ENCODE measurements around the gene LMOD1. TPM values are rescaled to one million over a fixed set of nuclear protein-coding genes. Genes with fewer than 3 reads are reported as not detected.
A peak's percentile ranks its signal among the peaks of the same experiment; 100 is the strongest.

Gene LMOD1
- total and polyA plus RNA-seq, 4 experiments from 2014 or later: not detected

GRCh38 chr1:201899683-201900429 lies 46.5 kb downstream of the LMOD1 start:
- peaks cover 0 to 2% of the 10 kb centered on the region in 2 donors for H3K27me3 Mint-ChIP-seq
- Histone ChIP-seq H3K36me3 (ENCODE audit: insufficient read depth, low read length) (no peaks in the 10 kb centered on the region), H3K27ac (ENCODE audit: low read depth, low read length) (no peak overlapping the region), H3K4me3 (ENCODE audit: low read length in 2 of 2) (no peak overlapping the region), H3K4me1 (ENCODE audit: insufficient read depth, low read length) (peaks cover 7% of the 10 kb centered on the region), H3K27me3 (ENCODE audit: insufficient read depth, low read length) (no peaks in the 10 kb centered on the region), H3K9me3 (ENCODE audit: control insufficient read depth in 1 of 2, low read length in 2 of 2) (no peaks in the 10 kb centered on the region)
- intact Hi-C loops (cut with micrococcal nuclease): no loop called here
- no peak for DNase-seq
- H3K36me3 Mint-ChIP-seq: no peaks in the 10 kb centered on the region
- no peaks in the 10 kb centered on the region for H3K9me3 Mint-ChIP-seq
- ChIA-PET CTCF (ENCODE audit: partially characterized antibody) (interaction anchor here (0.7 to 5.2 kb wide), 2 partner anchors 18 to 72 kb away, joined by 3 to 91 read pairs; no protein-coding TSS in a partner anchor), POLR2A (ENCODE audit: partially characterized antibody) (no interaction called here)
- peaks cover 5 to 7% (median 6%) of the 10 kb centered on the region in 4 donors for H3K4me1 Mint-ChIP-seq
- peak overlapping the region in 2 of 7 donors; percentile 4 to 42 for H3K27ac Mint-ChIP-seq
- H3K4me3 Mint-ChIP-seq: no peak overlapping the region

- intact Hi-C loops (cut with micrococcal nuclease): no loop called here
- Histone ChIP-seq H3K36me3 (ENCODE audit: insufficient read depth, low read length) (no peaks in the 10 kb centered on the region), H3K27ac (ENCODE audit: low read depth, low read length) (no peak overlapping the region), H3K9me3 (ENCODE audit: control insufficient read depth in 1 of 2, low read length in 2 of 2) (no peaks in the 10 kb centered on the region), H3K4me1 (ENCODE audit: insufficient read depth, low read length) (peaks cover 7% of the 10 kb centered on the region), H3K4me3 (ENCODE audit: low read length in 2 of 2) (no peak overlapping the region), H3K27me3 (ENCODE audit: insufficient read depth, low read length) (no peaks in the 10 kb centered on the region)
- Mint-ChIP-seq H3K9me3 (no peaks in the 10 kb centered on the region), H3K4me1 (peaks cover 5 to 7% (median 6%) of the 10 kb centered on the region in 4 donors), H3K4me3 (no peak overlapping the region), H3K36me3 (no peaks in the 10 kb centered on the region), H3K27ac (no peak overlapping the region), H3K27me3 (peaks cover 1 to 10% of the 10 kb centered on the region in 2 donors)
- ChIA-PET POLR2A (ENCODE audit: partially characterized antibody) (no interaction called here), CTCF (ENCODE audit: partially characterized antibody) (interaction anchor here (0.7 to 5.2 kb wide), 2 partner anchors 17 to 73 kb away, joined by 3 to 91 read pairs; no protein-coding TSS in a partner anchor)
- DNase-seq: no peak
Measured at GRCh38 chr1:201898992-201899391, 47.4 kb downstream of the LMOD1 start.

GRCh38 chr1:201898240-201898894 lies 48.0 kb downstream of the LMOD1 start:
- no peak overlapping the region for H3K27ac Mint-ChIP-seq
- H3K27ac ChIP-seq (ENCODE audit: low read depth, low read length): no peak overlapping the region
- peaks cover 5 to 7% (median 6%) of the 10 kb centered on the region in 4 donors for H3K4me1 Mint-ChIP-seq
- no peak overlapping the region for H3K4me3 ChIP-seq (ENCODE audit: low read length in 2 of 2)
- no peaks in the 10 kb centered on the region for H3K9me3 ChIP-seq (ENCODE audit: control insufficient read depth in 1 of 2, low read length in 2 of 2)
- no peaks in the 10 kb centered on the region for H3K27me3 ChIP-seq (ENCODE audit: insufficient read depth, low read length)
- H3K36me3 Mint-ChIP-seq: no peaks in the 10 kb centered on the region
- no peaks in the 10 kb centered on the region for H3K36me3 ChIP-seq (ENCODE audit: insufficient read depth, low read length)
- H3K9me3 Mint-ChIP-seq: no peaks in the 10 kb centered on the region
- no peak for DNase-seq
- H3K27me3 Mint-ChIP-seq: peaks cover 3 to 16% of the 10 kb centered on the region in 2 donors
- H3K4me3 Mint-ChIP-seq: peak overlapping the region in 1 of 8 donors; percentile 56
- peaks cover 7% of the 10 kb centered on the region for H3K4me1 ChIP-seq (ENCODE audit: insufficient read depth, low read length)
- ChIA-PET CTCF (ENCODE audit: partially characterized antibody) (interaction anchor here (1.0 to 5.2 kb wide), 2 partner anchors 17 to 75 kb away, joined by 5 to 91 read pairs; no protein-coding TSS in a partner anchor), POLR2A (ENCODE audit: partially characterized antibody) (no interaction called here)
- intact Hi-C loops (cut with micrococcal nuclease): no loop called here

- H3K4me3 Mint-ChIP-seq: no peak overlapping the region
- ChIA-PET POLR2A (ENCODE audit: partially characterized antibody) (interaction anchor here (0.5 to 2.4 kb wide), 3 partner anchors 23 to 85 kb away, joined by 3 to 9 read pairs (median 6); partner anchors contain the start of gene RNPEP), CTCF (ENCODE audit: partially characterized antibody) (interaction anchor here (0.8 to 5.2 kb wide), 19 partner anchors 10 to 288 kb away, joined by 3 to 104 read pairs (median 8); partner anchors contain the start of gene TIMM17A)
- H3K27me3 Mint-ChIP-seq: peaks cover 5 to 25% of the 10 kb centered on the region in 2 donors
- H3K9me3 ChIP-seq (ENCODE audit: control insufficient read depth in 1 of 2, low read length in 2 of 2): no peaks in the 10 kb centered on the region
- no peaks in the 10 kb centered on the region for H3K9me3 Mint-ChIP-seq
- peaks cover 7% of the 10 kb centered on the region for H3K4me1 ChIP-seq (ENCODE audit: insufficient read depth, low read length)
- H3K4me1 Mint-ChIP-seq: peaks cover 5 to 7% (median 6%) of the 10 kb centered on the region in 4 donors
- no peaks in the 10 kb centered on the region for H3K27me3 ChIP-seq (ENCODE audit: insufficient read depth, low read length)
- DNase-seq: no peak
- H3K4me3 ChIP-seq (ENCODE audit: low read length in 2 of 2): no peak overlapping the region
- intact Hi-C loops (cut with micrococcal nuclease): loop anchor here (1.0 kb wide), 2 partner anchors 58 to 75 kb away; partner anchors contain the start of gene TIMM17A
- H3K27ac ChIP-seq (ENCODE audit: low read depth, low read length): no peak overlapping the region
- H3K36me3 ChIP-seq (ENCODE audit: insufficient read depth, low read length): no peaks in the 10 kb centered on the region
- H3K36me3 Mint-ChIP-seq: no peaks in the 10 kb centered on the region
- H3K27ac Mint-ChIP-seq: peak overlapping the region in 3 of 7 donors; percentile 10 to 74 (median 24)
Measured at GRCh38 chr1:201896951-201897391, 49.4 kb downstream of the LMOD1 start.

GRCh38 chr1:201895913-201896807 lies 50.2 kb downstream of the LMOD1 start:
- CTCF ChIA-PET (ENCODE audit: partially characterized antibody): interaction anchor here (0.6 to 5.2 kb wide), 36 partner anchors 8 to 288 kb away, joined by 3 to 104 read pairs (median 4); partner anchors contain the start of genes LMOD1 and TIMM17A
- POLR2A ChIA-PET (ENCODE audit: partially characterized antibody): interaction anchor here (0.5 to 2.4 kb wide), 4 partner anchors 24 to 86 kb away, joined by 3 to 9 read pairs (median 6); partner anchors contain the start of genes RNPEP and TIMM17A
- Mint-ChIP-seq H3K36me3 (no peaks in the 10 kb centered on the region), H3K4me3 (peak overlapping the region in 7 of 8 donors; percentile 28 to 74 (median 68)), H3K4me1 (peaks cover 5 to 7% (median 6%) of the 10 kb centered on the region in 4 donors), H3K27ac (peak overlapping the region; percentile 10 to 90 (median 74)), H3K9me3 (no peaks in the 10 kb centered on the region), H3K27me3 (peaks cover 9 to 29% of the 10 kb centered on the region in 2 donors)
- Histone ChIP-seq H3K27ac (ENCODE audit: low read depth, low read length) (no peak overlapping the region), H3K9me3 (ENCODE audit: control insufficient read depth in 1 of 2, low read length in 2 of 2) (no peaks in the 10 kb centered on the region), H3K4me1 (ENCODE audit: insufficient read depth, low read length) (peaks cover 7% of the 10 kb centered on the region), H3K27me3 (ENCODE audit: insufficient read depth, low read length) (peaks cover under 1% of the 10 kb centered on the region), H3K4me3 (ENCODE audit: low read length in 2 of 2) (no peak overlapping the region), H3K36me3 (ENCODE audit: insufficient read depth, low read length) (no peaks in the 10 kb centered on the region)
- intact Hi-C loops (cut with micrococcal nuclease): loop anchor here (1.0 kb wide), 2 partner anchors 59 to 76 kb away; partner anchors contain the start of gene TIMM17A
- peak; percentile 72 to 83 (median 75) for DNase-seq

GRCh38 chr1:201895120-201895665 lies 51.2 kb downstream of the LMOD1 start:
- intact Hi-C loops (cut with micrococcal nuclease): no loop called here
- Mint-ChIP-seq H3K4me1 (peaks cover 5 to 7% (median 6%) of the 10 kb centered on the region in 4 donors), H3K36me3 (no peaks in the 10 kb centered on the region), H3K27ac (no peak overlapping the region), H3K9me3 (no peaks in the 10 kb centered on the region), H3K4me3 (no peak overlapping the region), H3K27me3 (peaks cover 15 to 37% of the 10 kb centered on the region in 2 donors)
- no peaks in the 10 kb centered on the region for H3K9me3 ChIP-seq (ENCODE audit: control insufficient read depth in 1 of 2, low read length in 2 of 2)
- peaks cover 8% of the 10 kb centered on the region for H3K27me3 ChIP-seq (ENCODE audit: insufficient read depth, low read length)
- H3K4me1 ChIP-seq (ENCODE audit: insufficient read depth, low read length): peaks cover 7% of the 10 kb centered on the region
- POLR2A ChIA-PET (ENCODE audit: partially characterized antibody): interaction anchor here (1.7 to 2.4 kb wide), 3 partner anchors 60 to 87 kb away, joined by 5 to 9 read pairs (median 6); partner anchors contain the start of genes RNPEP and TIMM17A
- H3K36me3 ChIP-seq (ENCODE audit: insufficient read depth, low read length): no peaks in the 10 kb centered on the region
- no peak for DNase-seq
- H3K27ac ChIP-seq (ENCODE audit: low read depth, low read length): no peak overlapping the region
- CTCF ChIA-PET (ENCODE audit: partially characterized antibody): interaction anchor here (0.6 to 5.2 kb wide), 29 partner anchors 9 to 240 kb away, joined by 3 to 104 read pairs (median 6); partner anchors contain the start of genes LMOD1 and TIMM17A
- H3K4me3 ChIP-seq (ENCODE audit: low read length in 2 of 2): no peak overlapping the region
